Astrocyte of the spinal cord (primary cell): Measurements from ENCODE around the gene COL9A2.

Source experiments
- DNase-seq: peaks from one replicate; pipeline ENCODE4 v3.0.0; 2011; ENCODE audit warnings: low read depth, low spot score
- H3K4me3 ChIP-seq: 2 replicates; pipeline ENCODE4 v1.5.1; 2011; ENCODE audit warnings: low read depth, mild to moderate bottlenecking, low read length, moderate library complexity
- CTCF ChIP-seq: IDR thresholded peaks from 2 replicates; pipeline ENCODE4 v1.5.1; 2012; ENCODE audit warnings: low read depth, mild to moderate bottlenecking, low read length, inconsistent platforms
- in situ Hi-C: cut with HindIII; loops from 2 replicates; pipeline ENCODE4 v1.10.0; 2017; ENCODE audit warnings: low sequenced_read_pairs

The COL9A2 gene

GRCh38 chr1:40313958-40314720 lies 2.9 kb downstream of the COL9A2 start:
- no peak overlapping the region for H3K4me3 ChIP-seq
- no peak for TF ChIP-seq CTCF
- in situ Hi-C loops: no loop called here
- DNase-seq: no peak

GRCh38 chr1:40313329-40313957 lies 3.6 kb downstream of the COL9A2 start:
- DNase-seq: no peak
- in situ Hi-C loops: no loop called here
- TF ChIP-seq CTCF: no peak
- no peak overlapping the region for H3K4me3 ChIP-seq

GRCh38 chr1:40312238-40313205 lies 4.6 kb downstream of the COL9A2 start:
- in situ Hi-C loops: no loop called here
- no peak for DNase-seq
- H3K4me3 ChIP-seq: no peak overlapping the region
- no peak for TF ChIP-seq CTCF

GRCh38 chr1:40311692-40312091 lies 5.4 kb downstream of the COL9A2 start:
- no peak overlapping the region for H3K4me3 ChIP-seq
- in situ Hi-C loops: no loop called here
- no peak for DNase-seq
- no peak for TF ChIP-seq CTCF

GRCh38 chr1:40310983-40311642 lies 6.0 kb downstream of the COL9A2 start:
- in situ Hi-C loops: no loop called here
- no peak for TF ChIP-seq CTCF

GRCh38 chr1:40310129-40310461 lies 7.0 kb downstream of the COL9A2 start:
- TF ChIP-seq CTCF: no peak
- H3K4me3 ChIP-seq: no peak overlapping the region

More at GRCh38 chr1:40310983-40311642, 6.0 kb downstream of the COL9A2 start:
- H3K4me3 ChIP-seq: no peak overlapping the region
- DNase-seq: no peak

More at GRCh38 chr1:40310129-40310461, 7.0 kb downstream of the COL9A2 start:
- no peak for DNase-seq
- in situ Hi-C loops: no loop called here
